CD14-positive monocyte (primary cell): ENCODE data around the gene YKT6. TPM values are rescaled to one million over a fixed set of nuclear protein-coding genes. Genes with fewer than 3 reads are reported as not detected.

Source experiments
- DNase-seq, 3 donors: peaks; one replicate each; pipeline ENCODE4 v3.0.0-alpha.2; 2011 to 2022
- H2AFZ ChIP-seq: 2 replicates; pipeline ENCODE4 v1.6.0; 2012; ENCODE audit warnings: mild to moderate bottlenecking, low read depth, low read length, inconsistent platforms; ENCODE audit not compliant: insufficient read depth, poor library complexity, severe bottlenecking
- H3K27ac ChIP-seq, 2 donors: 1 replicate in 1 of 2; 2 replicates in 1 of 2; pipeline ENCODE4 v1.5.1; 2012 to 2013; ENCODE audit warnings: low read length in 2 of 2, control low read depth in 1 of 2, inconsistent platforms in 1 of 2, low read depth in 1 of 2, mild to moderate bottlenecking in 1 of 2
- H3K27me3 ChIP-seq, 2 donors: one replicate each; pipeline versions ENCODE4 v1.6.0 to v1.6.1; 2011 to 2013; ENCODE audit warnings: low read length in 2 of 2; ENCODE audit not compliant: control insufficient read depth in 2 of 2, insufficient read depth in 2 of 2
- H3K36me3 ChIP-seq, 2 donors: replicated peaks in 1 of 2; 1 replicate in 1 of 2; 2 replicates in 1 of 2; pipeline versions ENCODE4 v1.5.1 to v1.6.1; 2012 to 2013; ENCODE audit warnings: low read length in 2 of 2, control low read depth in 1 of 2, inconsistent platforms in 1 of 2, mild to moderate bottlenecking in 1 of 2; ENCODE audit not compliant: insufficient read depth in 2 of 2, control insufficient read depth in 1 of 2
- H3K4me1 ChIP-seq, 2 donors: 1 replicate in 1 of 2; 2 replicates in 1 of 2; pipeline versions ENCODE4 v1.5.1 to v1.6.1; 2012 to 2013; ENCODE audit warnings: low read length in 2 of 2, control low read depth in 1 of 2, inconsistent platforms in 1 of 2, mild to moderate bottlenecking in 1 of 2, moderate library complexity in 1 of 2; ENCODE audit not compliant: insufficient read depth in 2 of 2, control insufficient read depth in 1 of 2
- H3K4me2 ChIP-seq: replicated peaks from 2 replicates; pipeline ENCODE3; 2012; ENCODE audit warnings: low read length, moderate library complexity, mild to moderate bottlenecking; ENCODE audit not compliant: poor library complexity, severe bottlenecking; ENCODE audit errors: extremely low read depth
- H3K4me3 ChIP-seq, 3 experiments: fragments of 200-600 bp in 1 of 3; sonication (generic) in 1 of 3; replicated peaks in 1 of 3; 1 replicate in 2 of 3; 2 replicates in 1 of 3; pipeline ENCODE4 v1.5.1; 2011 to 2013; ENCODE audit warnings: low read length in 3 of 3, mild to moderate bottlenecking in 3 of 3, control low read depth in 2 of 3, low read depth in 2 of 3, inconsistent platforms in 1 of 3, moderate library complexity in 1 of 3
- H3K79me2 ChIP-seq: 2 replicates; pipeline ENCODE4 v1.6.0; 2012; ENCODE audit warnings: mild to moderate bottlenecking, control low read depth, inconsistent platforms, low read length, moderate library complexity; ENCODE audit not compliant: insufficient read depth
- H3K9ac ChIP-seq: 2 replicates; pipeline ENCODE4 v1.6.0; 2017; ENCODE audit warnings: low read length, mild to moderate bottlenecking; ENCODE audit not compliant: insufficient read depth, poor library complexity, severe bottlenecking
- H3K9me3 ChIP-seq, 2 donors: replicated peaks in 1 of 2; 1 replicate in 1 of 2; 2 replicates in 1 of 2; pipeline versions ENCODE4 v1.5.1 to v1.6.1; 2012 to 2013; ENCODE audit warnings: low read length in 2 of 2, control low read depth in 1 of 2; ENCODE audit not compliant: control insufficient read depth in 1 of 2, insufficient read depth in 1 of 2
- H4K20me1 ChIP-seq: 2 replicates; pipeline ENCODE4 v1.6.0; 2012; ENCODE audit warnings: mild to moderate bottlenecking, low read length, control low read depth, moderate library complexity; ENCODE audit not compliant: insufficient read depth
- H3K27ac Mint-ChIP-seq, 7 donors: one replicate each; pipeline ENCODE4 v1.8.0; 2020; ENCODE audit warnings: mild to moderate bottlenecking in 7 of 7, mixed read lengths in 7 of 7, moderate library complexity in 6 of 7, inconsistent platforms in 2 of 7
- H3K27me3 Mint-ChIP-seq, 3 donors: one replicate each; pipeline ENCODE4 v1.8.0; 2021 to 2022; ENCODE audit warnings: low read depth in 3 of 3, mild to moderate bottlenecking in 3 of 3, mixed read lengths in 3 of 3, moderate library complexity in 3 of 3, inconsistent platforms in 1 of 3
- H3K36me3 Mint-ChIP-seq, 2 donors: one replicate each; pipeline ENCODE4 v1.8.0; 2020; ENCODE audit warnings: mixed read lengths in 2 of 2, inconsistent platforms in 1 of 2, mild to moderate bottlenecking in 1 of 2
- H3K4me1 Mint-ChIP-seq: one replicate; pipeline ENCODE4 v1.8.0; 2020; ENCODE audit warnings: mild to moderate bottlenecking, mixed read lengths
- H3K4me3 Mint-ChIP-seq, 2 donors: one replicate each; pipeline ENCODE4 v1.8.0; 2020; ENCODE audit warnings: mild to moderate bottlenecking in 2 of 2, mixed read lengths in 2 of 2, moderate library complexity in 1 of 2
- H3K9me3 Mint-ChIP-seq, 7 donors: one replicate each; pipeline ENCODE4 v1.8.0; 2020 to 2022; ENCODE audit warnings: mixed read lengths in 7 of 7, mild to moderate bottlenecking in 6 of 7, moderate library complexity in 6 of 7, inconsistent platforms in 2 of 7
- WGBS: methylation state at CpG from one replicate; pipeline ENCODE4 v1.1.5; 2013; ENCODE audit warnings: missing lambda C conversion rate; ENCODE audit not compliant: insufficient coverage; 5-methylcytosine and 5-hydroxymethylcytosine counted together
- intact Hi-C, 2 donors: fragments of 100-400 bp; cut with micrococcal nuclease; formaldehyde crosslinking; loops; one replicate each; pipeline versions ENCODE4 v1.15.0 to v1.15.1; 2023
- polyA plus RNA-seq, 3 donors: library from polyadenylated mRNA; depleted of rRNA in 1 of 3; unstranded in 2 of 3; stranded (reverse) in 1 of 3; fragments of 300-500 nt in 2 of 3; fragments of >200 nt in 1 of 3; fragmentation: Illumina TruSeq in 2 of 3; gene quantifications; 1 replicate in 2 of 3; 2 replicates in 1 of 3; pipeline ENCODE4 v1.2.3, GENCODE V29; 2012 to 2021
- TF ChIP-seq, protein P1 (sequence below): fragments of 200-600 bp; IDR thresholded peaks from one replicate; pipeline ENCODE4 v1.8.0; 2022; ENCODE audit warnings: antibody characterized with exemption, mild to moderate bottlenecking

YKT6 gene
- polyA plus RNA-seq, 3 donors, result 26.4 to 45.7 (median 35.2) TPM

DNA sequence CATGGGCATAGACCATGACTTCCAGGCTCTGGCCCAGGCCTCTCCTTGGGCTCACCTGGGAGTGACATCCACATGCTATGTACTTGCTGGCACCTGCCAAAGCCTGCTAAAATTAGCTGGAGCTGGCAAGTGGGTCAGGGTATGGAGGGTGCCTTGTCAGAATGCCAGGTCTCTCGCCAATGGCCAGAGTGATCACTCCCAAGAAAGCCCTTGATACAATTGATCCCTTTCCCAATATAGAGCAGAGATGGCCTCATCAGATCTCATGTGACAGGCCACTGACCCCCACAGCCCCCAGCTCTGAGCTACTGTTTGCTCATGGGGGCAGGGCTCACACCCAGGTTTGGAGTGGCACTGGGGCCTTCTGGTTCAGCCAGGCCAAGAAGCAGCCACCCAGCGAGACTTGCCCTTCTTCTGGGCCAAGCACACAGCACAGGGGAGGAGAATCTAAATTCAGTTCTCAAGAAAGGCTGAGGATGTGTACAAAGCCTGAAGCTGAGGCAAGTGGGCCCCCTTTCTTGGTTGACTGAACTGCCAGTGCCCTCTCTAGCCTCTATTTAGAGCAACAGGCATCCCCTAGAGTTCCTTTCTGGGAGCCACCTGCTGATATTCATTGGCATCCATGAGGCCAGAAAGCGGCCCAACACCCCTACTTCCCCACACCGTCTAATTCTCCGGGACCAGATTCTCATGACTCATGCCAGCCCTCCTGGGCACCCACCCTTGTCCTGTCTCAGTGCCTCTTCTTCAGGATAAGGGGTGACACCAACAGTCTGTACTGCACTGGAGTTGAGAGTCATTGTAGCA, 40.8 kb upstream of the YKT6 start:
- Histone ChIP-seq H3K27ac (no peak overlapping the region), H3K4me1 (no peaks in the 10 kb centered on the region), H3K9ac (no peak overlapping the region), H3K79me2 (no peaks in the 10 kb centered on the region), H4K20me1 (no peaks in the 10 kb centered on the region), H3K36me3 (no peaks in the 10 kb centered on the region), H3K4me3 (no peak overlapping the region), H3K27me3 (no peaks in the 10 kb centered on the region), H3K9me3 (peaks cover 0 to 3% of the 10 kb centered on the region in 2 donors), H2AFZ (no peak overlapping the region), H3K4me2 (no peak overlapping the region)
- Mint-ChIP-seq H3K36me3 (no peaks in the 10 kb centered on the region), H3K4me3 (no peak overlapping the region), H3K27ac (no peak overlapping the region), H3K4me1 (no peaks in the 10 kb centered on the region), H3K9me3 (peaks cover 0 to 9% (median 4%) of the 10 kb centered on the region in 7 donors), H3K27me3 (peaks cover 5 to 6% (median 5%) of the 10 kb centered on the region in 3 donors)
- no peak for DNase-seq
- intact Hi-C loops, result no loop called here
- TF ChIP-seq, protein P1, sequence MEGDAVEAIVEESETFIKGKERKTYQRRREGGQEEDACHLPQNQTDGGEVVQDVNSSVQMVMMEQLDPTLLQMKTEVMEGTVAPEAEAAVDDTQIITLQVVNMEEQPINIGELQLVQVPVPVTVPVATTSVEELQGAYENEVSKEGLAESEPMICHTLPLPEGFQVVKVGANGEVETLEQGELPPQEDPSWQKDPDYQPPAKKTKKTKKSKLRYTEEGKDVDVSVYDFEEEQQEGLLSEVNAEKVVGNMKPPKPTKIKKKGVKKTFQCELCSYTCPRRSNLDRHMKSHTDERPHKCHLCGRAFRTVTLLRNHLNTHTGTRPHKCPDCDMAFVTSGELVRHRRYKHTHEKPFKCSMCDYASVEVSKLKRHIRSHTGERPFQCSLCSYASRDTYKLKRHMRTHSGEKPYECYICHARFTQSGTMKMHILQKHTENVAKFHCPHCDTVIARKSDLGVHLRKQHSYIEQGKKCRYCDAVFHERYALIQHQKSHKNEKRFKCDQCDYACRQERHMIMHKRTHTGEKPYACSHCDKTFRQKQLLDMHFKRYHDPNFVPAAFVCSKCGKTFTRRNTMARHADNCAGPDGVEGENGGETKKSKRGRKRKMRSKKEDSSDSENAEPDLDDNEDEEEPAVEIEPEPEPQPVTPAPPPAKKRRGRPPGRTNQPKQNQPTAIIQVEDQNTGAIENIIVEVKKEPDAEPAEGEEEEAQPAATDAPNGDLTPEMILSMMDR, result no peak
- WGBS, result 100% methylated on average over 3 of the region's 5 CpGs

DNA sequence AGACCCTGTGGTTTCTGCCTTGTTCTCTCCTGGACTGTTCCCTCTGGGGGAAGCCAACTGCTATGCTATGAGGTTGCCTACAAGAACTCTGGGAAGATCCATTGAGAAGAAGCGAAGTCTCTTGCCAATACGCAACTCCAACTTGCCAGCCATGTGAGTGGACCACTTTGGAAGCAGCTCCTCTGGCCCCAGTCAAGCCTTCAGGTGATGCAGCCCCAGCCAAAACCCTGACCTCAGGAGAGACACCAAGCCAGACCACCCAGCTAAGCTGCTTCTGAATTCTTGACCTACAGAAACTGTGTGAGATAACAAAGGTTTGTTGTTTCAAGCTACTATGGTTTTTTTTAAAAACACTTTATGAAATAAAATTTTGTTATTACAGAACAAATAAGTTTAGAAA, 39.4 kb upstream of the YKT6 start:
- TF ChIP-seq, protein P1, result no peak
- no peak overlapping the region for H3K4me3 Mint-ChIP-seq
- DNase-seq, result no peak
- Histone ChIP-seq H3K9me3 (peaks cover 0 to 3% of the 10 kb centered on the region in 2 donors), H3K27ac (no peak overlapping the region), H3K4me2 (no peak overlapping the region), H3K36me3 (no peaks in the 10 kb centered on the region), H3K9ac (no peak overlapping the region), H3K4me1 (no peaks in the 10 kb centered on the region), H3K27me3 (no peaks in the 10 kb centered on the region), H3K79me2 (no peaks in the 10 kb centered on the region), H3K4me3 (no peak overlapping the region), H4K20me1 (no peaks in the 10 kb centered on the region), H2AFZ (no peak overlapping the region)
- H3K4me1 Mint-ChIP-seq, result no peaks in the 10 kb centered on the region
- H3K36me3 Mint-ChIP-seq, result no peaks in the 10 kb centered on the region
- intact Hi-C loops, result no loop called here
- peaks cover 0 to 9% (median 4%) of the 10 kb centered on the region in 7 donors for H3K9me3 Mint-ChIP-seq
- WGBS, result 100% methylated on average over 2 of the region's 2 CpGs
- H3K27ac Mint-ChIP-seq, result no peak overlapping the region
- peaks cover 5 to 8% (median 7%) of the 10 kb centered on the region in 3 donors for H3K27me3 Mint-ChIP-seq
